OCI-LY7 (cell line): ENCODE data around the gene EVA1B. TPM values are rescaled to one million over a fixed set of nuclear protein-coding genes. Genes with fewer than 3 reads are reported as not detected.
A peak's percentile ranks its signal among the peaks of the same experiment; 100 is the strongest.

ENCODE experiments used
- BruUV-seq: library from RNA; stranded (reverse); fragments of 400-500 nt; replicated peaks from 2 replicates; lab custom pipeline; 2021; lab: Mats Ljungman, UMichigan
- CTCF ChIA-PET: fragments of 300-600 bp; sonication (Branson Sonifier 250); formaldehyde crosslinking; loops from one replicate; lab custom pipeline; 2022; ENCODE audit warnings: antibody characterized with exemption; ENCODE audit not compliant: unreplicated experiment; lab: Charles Lee
- POLR2A ChIA-PET: fragments of 300-600 bp; sonication (Branson Sonifier 250); formaldehyde crosslinking; loops from one replicate; lab custom pipeline; 2022; ENCODE audit warnings: antibody characterized with exemption; lab: Charles Lee
- DNase-seq: peaks from one replicate; pipeline ENCODE4 v3.0.0-alpha.2; 2015; ENCODE audit warnings: low spot score
- H2AFZ ChIP-seq: fragments of 200-600 bp; sonication (generic), shearing (Covaris generic); 2 replicates; pipeline ENCODE4 v1.6.1; 2014; ENCODE audit warnings: mild to moderate bottlenecking, antibody characterized with exemption, low read length, moderate library complexity
- H3K27ac ChIP-seq: fragments of 200-600 bp; sonication (generic); 2 replicates; pipeline ENCODE4 v1.5.1; 2014; ENCODE audit warnings: mixed run types, low read depth, mild to moderate bottlenecking, moderate library complexity, low read length, inconsistent platforms; ENCODE audit not compliant: poor library complexity, severe bottlenecking
- H3K36me3 ChIP-seq: fragments of 200-600 bp; sonication (generic); 2 replicates; pipeline ENCODE4 v1.6.1; 2014; ENCODE audit warnings: mild to moderate bottlenecking, antibody characterized with exemption, low read length, moderate library complexity, mixed read lengths; ENCODE audit not compliant: insufficient read depth
- H3K4me1 ChIP-seq: fragments of 200-600 bp; sonication (generic); 2 replicates; pipeline ENCODE4 v1.5.1; 2014; ENCODE audit warnings: mild to moderate bottlenecking, low read length; ENCODE audit not compliant: insufficient read depth, poor library complexity, severe bottlenecking
- H3K4me2 ChIP-seq: fragments of 200-600 bp; sonication (generic); 2 replicates; pipeline ENCODE4 v1.6.1; 2014; ENCODE audit warnings: mild to moderate bottlenecking, low read length
- H3K4me3 ChIP-seq: fragments of 200-600 bp; sonication (generic); 2 replicates; pipeline ENCODE4 v1.5.1; 2014; ENCODE audit warnings: mild to moderate bottlenecking, low read depth, low read length; ENCODE audit not compliant: poor library complexity, severe bottlenecking
- H3K79me2 ChIP-seq: fragments of 200-600 bp; sonication (generic); 2 replicates; pipeline ENCODE4 v1.6.1; 2016; ENCODE audit warnings: low read depth, mild to moderate bottlenecking, low read length, moderate library complexity, mixed read lengths; ENCODE audit not compliant: insufficient read depth
- H3K9me2 ChIP-seq: fragments of 200-600 bp; sonication (generic); 2 replicates; pipeline ENCODE4 v1.6.1; 2016; ENCODE audit warnings: mild to moderate bottlenecking, low read length, mixed read lengths; ENCODE audit not compliant: insufficient read depth
- H3K9me3 ChIP-seq: fragments of 200-600 bp; sonication (generic); 2 replicates; pipeline ENCODE4 v1.6.1; 2014; ENCODE audit warnings: mild to moderate bottlenecking, mixed run types, low read length, mixed read lengths
- H4K20me1 ChIP-seq: fragments of 200-600 bp; sonication (generic); 2 replicates; pipeline ENCODE4 v1.6.1; 2014; ENCODE audit warnings: mild to moderate bottlenecking, antibody characterized with exemption, low read length, moderate library complexity, mixed read lengths; ENCODE audit not compliant: insufficient read depth
- CTCF ChIP-seq: fragments of 200-600 bp; sonication (generic); conservative IDR thresholded peaks from 2 replicates; pipeline ENCODE4 v1.5.1; 2014; ENCODE audit warnings: mild to moderate bottlenecking, antibody characterized with exemption, low read length, moderate library complexity, mixed read lengths
- EZH2phosphoT487 ChIP-seq: fragments of 200-600 bp; sonication (generic); IDR thresholded peaks from 2 replicates; pipeline ENCODE4 v1.6.1; 2018; ENCODE audit warnings: low read depth, borderline replicate concordance, mild to moderate bottlenecking, mixed run types, antibody characterized with exemption, low read length, moderate library complexity, mixed read lengths
- intact Hi-C: fragments of 100-400 bp; cut with micrococcal nuclease; formaldehyde crosslinking; loops from one replicate; pipeline ENCODE4 v1.10.0; 2022; ENCODE audit not compliant: unreplicated experiment
- total RNA-seq, 2 experiments: library from RNA; depleted of rRNA in 1 of 2; stranded (reverse); fragments of >200 nt in 1 of 2; shearing (Covaris generic) in 1 of 2; gene quantifications; 2 replicates each; pipeline ENCODE4 v1.2.3, GENCODE V29; 2014 to 2022

Gene EVA1B
- total RNA-seq, 2 experiments from 2014 or later, result 0.84 to 2.0 TPM

DNA sequence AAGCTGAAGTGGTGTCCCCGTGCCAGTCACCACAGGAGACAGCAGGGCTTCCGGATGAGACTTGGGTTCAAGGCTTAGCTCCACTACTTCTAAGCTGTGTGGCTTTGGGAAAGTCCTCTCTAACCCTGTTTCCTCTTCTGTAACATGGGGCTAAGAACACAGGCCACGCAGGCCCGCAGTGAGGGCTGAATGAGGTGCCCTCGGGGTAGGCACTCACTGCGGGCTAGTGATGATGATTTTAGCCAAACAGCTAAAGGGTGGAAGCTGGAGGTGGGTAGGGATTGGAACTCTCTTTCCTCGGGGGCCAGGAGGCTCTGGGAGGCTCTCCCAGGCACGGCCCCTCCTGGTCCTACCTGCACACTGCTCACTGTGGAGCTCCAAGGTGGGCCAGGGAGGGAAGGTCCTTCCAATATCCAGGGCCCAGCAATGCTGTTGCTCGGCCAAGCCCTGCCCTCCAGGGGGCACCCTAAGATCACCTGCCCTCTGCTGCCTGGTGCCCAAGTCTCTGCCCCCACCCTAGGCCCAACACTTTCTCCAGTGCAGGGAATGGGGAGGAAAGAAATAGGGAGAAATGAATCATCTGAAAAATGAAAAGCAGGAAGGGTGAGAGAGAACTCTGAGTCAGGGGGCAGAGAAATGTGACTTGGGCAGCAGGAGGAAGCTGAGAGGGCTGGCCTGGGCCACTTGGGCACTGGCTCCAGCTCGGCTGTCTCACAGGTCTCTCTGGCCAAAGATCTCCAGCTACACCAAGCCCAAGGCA lies 19.2 kb upstream of the EVA1B start:
- ChIA-PET CTCF (interaction anchor here (0.6 to 1.9 kb wide), 6 partner anchors 8 to 102 kb away, joined by 3 to 6 read pairs (median 4); no protein-coding TSS in a partner anchor), POLR2A (no interaction called here)
- intact Hi-C loops, result loop anchor here (1.0 kb wide), 2 partner anchors 27 to 78 kb away; no protein-coding TSS in a partner anchor
- Histone ChIP-seq H3K9me3 (no peaks in the 10 kb centered on the region), H3K4me2 (no peak overlapping the region), H2AFZ (no peak overlapping the region), H3K36me3 (peaks cover 37% of the 10 kb centered on the region; the same call in 1 of the 2 replicates), H3K79me2 (no peaks in the 10 kb centered on the region), H3K9me2 (no peaks in the 10 kb centered on the region), H3K4me3 (no peak overlapping the region), H3K27ac (no peak overlapping the region), H4K20me1 (no peaks in the 10 kb centered on the region), H3K4me1 (peaks cover 9% of the 10 kb centered on the region)
- TF ChIP-seq CTCF (peak; percentile 81), EZH2phosphoT487 (no peak)
- DNase-seq, result peak; percentile 55
- BruUV-seq, result no TSS peak

GRCh38 chr1:36341626-36342320 lies 18.3 kb upstream of the EVA1B start:
- no peak overlapping the region for H3K4me3 ChIP-seq
- H3K9me2 ChIP-seq, result no peaks in the 10 kb centered on the region
- BruUV-seq, result no TSS peak
- H4K20me1 ChIP-seq, result no peaks in the 10 kb centered on the region
- no peak overlapping the region for H2AFZ ChIP-seq
- H3K4me1 ChIP-seq, result peaks cover 9% of the 10 kb centered on the region
- no peak for TF ChIP-seq CTCF
- no peak for TF ChIP-seq EZH2phosphoT487
- CTCF ChIA-PET, result interaction anchor here (0.6 to 1.9 kb wide), 5 partner anchors 26 to 101 kb away, joined by 3 to 6 read pairs (median 3); no protein-coding TSS in a partner anchor
- no peak for DNase-seq
- no peaks in the 10 kb centered on the region for H3K9me3 ChIP-seq
- H3K79me2 ChIP-seq, result no peaks in the 10 kb centered on the region
- intact Hi-C loops, result loop anchor here (1.0 kb wide), 2 partner anchors 28 to 79 kb away; no protein-coding TSS in a partner anchor
- no peak overlapping the region for H3K4me2 ChIP-seq
- H3K27ac ChIP-seq, result no peak overlapping the region
- peaks cover 33% of the 10 kb centered on the region; the same call in 1 of the 2 replicates for H3K36me3 ChIP-seq
- POLR2A ChIA-PET, result no interaction called here
